ENCODE data around the gene HIRA.
A peak's percentile ranks its signal among the peaks of the same experiment; 100 is the strongest.

The HIRA gene

DNA sequence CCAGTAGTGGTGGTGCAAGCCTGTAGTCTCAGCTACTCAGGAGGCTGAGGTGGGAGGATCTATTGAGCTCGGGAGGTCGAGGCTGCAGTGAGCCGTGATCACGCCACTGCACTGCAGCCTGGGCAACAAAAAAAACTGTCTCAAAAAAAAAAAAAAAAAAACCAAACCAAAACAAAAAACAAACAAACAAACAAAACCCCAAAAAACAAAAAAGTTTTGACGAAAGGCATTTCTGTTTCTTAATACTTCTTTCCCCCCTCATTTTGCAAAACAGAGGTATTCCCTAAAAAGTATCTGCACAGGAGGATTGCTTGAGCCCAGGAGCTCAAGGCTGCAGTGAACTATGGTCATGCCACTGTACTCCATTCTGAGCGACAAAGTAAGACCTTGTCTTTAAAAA lies 11.2 kb downstream of the HIRA start:
- no peak for TF ChIP-seq CTCF (IDR thresholded peaks at IDR 0.05; ENCODE audit: low read depth, low read length, missing control alignments)
- DNase-seq (ENCODE audit: low read depth): no peak
- H3K4me3 ChIP-seq (ENCODE audit: low read depth, low read length): no peak overlapping the region

DNA sequence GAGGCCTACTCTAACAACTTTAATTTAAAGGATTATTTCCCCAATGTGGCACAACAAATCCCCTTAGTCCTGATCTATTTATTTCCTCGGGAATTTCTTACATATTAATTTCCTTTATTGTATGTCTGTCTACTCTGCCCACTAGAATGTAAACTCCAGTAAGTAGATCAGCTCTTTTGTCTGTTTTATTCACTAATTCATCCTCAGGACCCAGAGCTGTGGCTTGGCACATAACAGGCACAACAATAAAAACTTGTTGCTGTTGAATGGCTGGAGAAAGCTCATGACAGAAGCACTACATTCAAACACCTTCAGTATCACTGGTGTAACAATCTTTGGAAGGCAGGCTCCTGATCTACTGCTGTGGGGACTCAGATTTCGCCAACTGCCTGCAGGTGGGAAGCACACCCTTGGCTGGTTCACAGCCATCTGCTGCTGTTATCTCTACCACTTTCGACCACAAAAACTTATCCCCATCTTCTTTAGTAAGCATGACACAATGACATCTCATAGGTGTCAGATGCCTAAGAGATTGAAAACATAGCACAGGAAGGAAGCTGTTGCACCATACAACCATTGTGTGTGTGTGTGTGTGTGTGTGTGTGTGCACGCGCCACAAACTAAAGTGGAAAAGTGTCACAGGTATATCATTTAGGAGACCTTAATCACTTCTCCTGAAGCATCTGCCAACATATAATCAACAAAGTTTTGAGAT lies 11.9 kb downstream of the HIRA start:
- DNase-seq (ENCODE audit: low read depth): peak; percentile 49
- no peak overlapping the region for H3K4me3 ChIP-seq (ENCODE audit: low read depth, low read length)
- no peak for TF ChIP-seq CTCF (IDR thresholded peaks at IDR 0.05; ENCODE audit: low read depth, low read length, missing control alignments)

DNA sequence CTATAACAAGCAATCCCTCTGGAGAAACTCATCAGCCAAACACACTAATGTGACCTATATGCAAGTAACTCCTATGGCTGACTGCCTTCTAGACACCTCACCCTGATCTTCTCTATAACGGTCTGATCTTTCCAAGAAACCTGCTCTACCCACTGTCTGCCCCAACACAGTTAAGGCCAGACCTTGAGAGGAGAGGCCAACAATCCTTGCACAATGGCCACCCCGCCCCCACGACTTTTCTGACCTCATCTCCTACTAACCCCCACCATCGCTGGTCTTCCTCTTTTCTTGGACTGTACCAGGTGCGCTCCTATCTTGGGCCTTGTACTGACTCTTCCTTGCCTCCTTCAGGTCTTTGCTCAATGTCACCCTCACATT lies 12.5 kb downstream of the HIRA start:
- no peak for DNase-seq (ENCODE audit: low read depth)
- no peak for TF ChIP-seq CTCF (IDR thresholded peaks at IDR 0.05; ENCODE audit: low read depth, low read length, missing control alignments)
- no peak overlapping the region for H3K4me3 ChIP-seq (ENCODE audit: low read depth, low read length)

- no peak overlapping the region for H3K4me3 ChIP-seq (ENCODE audit: low read depth, low read length)
- no peak for TF ChIP-seq CTCF (IDR thresholded peaks at IDR 0.05; ENCODE audit: low read depth, low read length, missing control alignments)
- no peak for DNase-seq (ENCODE audit: low read depth)
These were observed 18.6 kb downstream of the HIRA start for GRCh38 chr22:19412923-19413322.

GRCh38 chr22:19412478-19412877 lies 19.1 kb downstream of the HIRA start:
- no peak overlapping the region for H3K4me3 ChIP-seq (ENCODE audit: low read depth, low read length)
- TF ChIP-seq CTCF (IDR thresholded peaks at IDR 0.05; ENCODE audit: low read depth, low read length, missing control alignments): no peak
- DNase-seq (ENCODE audit: low read depth): no peak

GRCh38 chr22:19411690-19412045 lies 19.9 kb downstream of the HIRA start:
- no peak overlapping the region for H3K4me3 ChIP-seq (ENCODE audit: low read depth, low read length)
- DNase-seq (ENCODE audit: low read depth): no peak
- no peak for TF ChIP-seq CTCF (IDR thresholded peaks at IDR 0.05; ENCODE audit: low read depth, low read length, missing control alignments)

GRCh38 chr22:19410941-19411689 lies 20.4 kb downstream of the HIRA start:
- DNase-seq (ENCODE audit: low read depth): no peak
- no peak for TF ChIP-seq CTCF (IDR thresholded peaks at IDR 0.05; ENCODE audit: low read depth, low read length, missing control alignments)

More at GRCh38 chr22:19410941-19411689, 20.4 kb downstream of the HIRA start:
- H3K4me3 ChIP-seq (ENCODE audit: low read depth, low read length): no peak overlapping the region
